Renal cortical epithelial cell (primary cell): ENCODE results near the gene CCNL2. TPM values are rescaled to one million over a fixed set of nuclear protein-coding genes. Genes with fewer than 3 reads are reported as not detected.
"Not testable (repeated sequence)": the region's sequence is repeated elsewhere in the genome, so short reads cannot be mapped to it uniquely, and the experiment has no call there.

ENCODE experiments used
- DNase-seq: peaks from one replicate; pipeline ENCODE4 v3.0.0-alpha.2; 2011; ENCODE audit warnings: low read depth
- total RNA-seq: library from RNA; depleted of rRNA; stranded (reverse); fragments of >200 nt; gene quantifications from 2 replicates; pipeline ENCODE4 v1.2.3, GENCODE V29; 2014

The CCNL2 gene
- total RNA-seq, 1 donor from 2014 or later: 155 TPM

GRCh38 chr1:1432274-1432950, 33.3 kb upstream of the CCNL2 start:
- DNase-seq: no peak

GRCh38 chr1:1431845-1432273, 32.7 kb upstream of the CCNL2 start:
- DNase-seq: no peak

- no peak for DNase-seq
Measured at GRCh38 chr1:1430992-1431844, 32.1 kb upstream of the CCNL2 start.

- peak; percentile 16 for DNase-seq
Measured at GRCh38 chr1:1430114-1430982, 31.2 kb upstream of the CCNL2 start.

GRCh38 chr1:1429671-1430073, 30.5 kb upstream of the CCNL2 start:
- no peak for DNase-seq

GRCh38 chr1:1428967-1429366, 29.8 kb upstream of the CCNL2 start:
- not testable (repeated sequence) for DNase-seq

GRCh38 chr1:1428174-1428573, 29.0 kb upstream of the CCNL2 start:
- DNase-seq: no peak

- no peak for DNase-seq
Measured at GRCh38 chr1:1427820-1428148, 28.6 kb upstream of the CCNL2 start.

GRCh38 chr1:1427106-1427819, 28.1 kb upstream of the CCNL2 start:
- no peak for DNase-seq

- DNase-seq: no peak
Measured at GRCh38 chr1:1426496-1427105, 27.5 kb upstream of the CCNL2 start.

GRCh38 chr1:1425753-1426495, 26.8 kb upstream of the CCNL2 start:
- DNase-seq: no peak

GRCh38 chr1:1425426-1425752, 26.3 kb upstream of the CCNL2 start:
- no peak for DNase-seq

GRCh38 chr1:1424707-1425106, 25.6 kb upstream of the CCNL2 start:
- DNase-seq: no peak

GRCh38 chr1:1423245-1423597, 24.1 kb upstream of the CCNL2 start:
- no peak for DNase-seq

GRCh38 chr1:1422465-1423244, 23.5 kb upstream of the CCNL2 start:
- no peak for DNase-seq

- no peak for DNase-seq
Measured at GRCh38 chr1:1421907-1422464, 22.9 kb upstream of the CCNL2 start.

GRCh38 chr1:1421147-1421906, 22.2 kb upstream of the CCNL2 start, which contains the start of gene ANKRD65:
TSS of gene ANKRD65 (minus strand) at chr1:1421276. CDS start at chr1:1421005, 271 bp downstream.
- DNase-seq: no peak

- no peak for DNase-seq
Measured at GRCh38 chr1:1420654-1421141, 21.6 kb upstream of the CCNL2 start.
